Lower leg skin (tissue), 3 donors: Measurements from ENCODE around the gene MTA1.

Experiments used
- CTCF ChIP-seq, 3 donors: fragments of 450-650 bp; IDR thresholded peaks; one replicate each; pipeline ENCODE4 v1.5.1; 2016; ENCODE audit warnings: antibody characterized with exemption in 3 of 3, mild to moderate bottlenecking in 3 of 3, moderate library complexity in 2 of 3
- POLR2A ChIP-seq, 2 donors: fragments of 450-650 bp; IDR thresholded peaks; one replicate each; pipeline ENCODE4 v1.6.1; 2016 to 2017; ENCODE audit warnings: antibody characterized with exemption in 2 of 2, mild to moderate bottlenecking in 1 of 2, moderate library complexity in 1 of 2

DNA sequence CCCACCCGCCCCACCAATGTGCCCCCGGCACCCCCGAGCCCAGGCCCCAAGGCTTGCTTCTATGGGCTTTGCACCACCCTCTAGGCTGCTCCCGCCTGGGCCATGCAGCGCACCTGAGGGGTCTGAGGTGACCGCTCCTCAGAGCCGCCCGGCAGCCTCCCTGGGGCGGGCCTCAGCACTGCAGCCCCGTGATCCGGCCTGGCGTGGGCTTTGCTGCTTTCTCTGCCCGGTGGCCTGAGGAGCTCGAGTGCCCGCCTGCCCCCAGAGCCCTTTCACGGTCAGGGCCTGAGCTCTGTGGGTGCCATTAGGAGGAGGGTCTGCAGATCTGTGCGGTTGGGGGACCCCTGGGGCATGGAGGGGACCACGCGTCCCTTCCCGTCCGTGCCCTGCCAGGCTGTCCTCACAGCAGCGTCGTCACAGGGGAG, 6.2 kb downstream of the MTA1 start:
- no peak for TF ChIP-seq CTCF (IDR thresholded peaks at IDR 0.05)
- TF ChIP-seq POLR2A (IDR thresholded peaks at IDR 0.05): no peak
